Activated CD8-positive, alpha-beta memory T cell treated with anti-CD3 and anti-CD28 coated beads, Interleukin-2, amount 10 ng/mL, durations not matched to agents 7 days and 5 days (primary cell): ENCODE results near the gene MYO16. TPM values are rescaled to one million over a fixed set of nuclear protein-coding genes. Genes with fewer than 3 reads are reported as not detected.

Experiments used
- ATAC-seq: fragments of 150-1000 bp; cut with Tn5 transposase; one replicate; pipeline ENCODE4 v1.10.0; 2021; ENCODE audit warnings: moderate library complexity
- CTCF ChIA-PET: fragments of 350-600 bp; sonication (Branson Sonifier 250); formaldehyde crosslinking; loops from one replicate; lab custom pipeline; 2021; ENCODE audit warnings: antibody characterized with exemption; lab: Charles Lee
- DNase-seq: peaks from one replicate; pipeline ENCODE4 v3.0.0-alpha.2; 2020
- H3K27ac Mint-ChIP-seq: one replicate; pipeline ENCODE4 v1.8.0; 2021; ENCODE audit warnings: mild to moderate bottlenecking, mixed read lengths
- H3K27me3 Mint-ChIP-seq: one replicate; pipeline ENCODE4 v1.8.0; 2021; ENCODE audit warnings: mixed read lengths
- H3K36me3 Mint-ChIP-seq: one replicate; pipeline ENCODE4 v1.8.0; 2021; ENCODE audit warnings: mild to moderate bottlenecking, mixed read lengths
- H3K4me1 Mint-ChIP-seq: one replicate; pipeline ENCODE4 v1.8.0; 2021; ENCODE audit warnings: mixed read lengths
- H3K4me3 Mint-ChIP-seq: one replicate; pipeline ENCODE4 v1.8.0; 2021; ENCODE audit warnings: mild to moderate bottlenecking, moderate library complexity, mixed read lengths
- H3K9me3 Mint-ChIP-seq: one replicate; pipeline ENCODE4 v1.8.0; 2022; ENCODE audit warnings: low read depth, mixed read lengths
- total RNA-seq, 2 experiments: library from RNA; stranded (reverse); gene quantifications; one replicate each; pipeline ENCODE4 v1.2.3, GENCODE V29; 2021

MYO16 gene
- total RNA-seq, 2 experiments from 2014 or later = 0.05 TPM; not detected in 1

DNA sequence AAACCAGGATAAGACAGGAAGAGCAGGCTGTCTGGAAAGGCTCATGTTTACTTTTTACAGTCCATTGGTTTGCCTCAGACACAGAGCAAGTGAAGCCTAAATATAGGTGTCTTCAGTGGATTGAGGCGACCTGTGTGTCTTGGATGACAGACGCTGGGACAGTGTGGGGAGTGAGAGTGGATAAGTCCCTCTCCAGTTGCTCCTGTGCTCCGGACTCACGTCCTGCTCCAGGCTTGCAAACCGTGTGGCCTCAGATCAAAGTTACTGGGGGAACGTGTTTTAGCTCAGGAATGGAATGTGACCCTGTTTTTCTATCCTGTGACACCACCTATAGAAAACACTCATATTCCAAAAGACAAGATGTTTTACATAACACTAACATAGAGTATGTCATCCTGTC lies 465.7 kb downstream of the MYO16 start:
- CTCF ChIA-PET = no interaction called here
- DNase-seq (no peak), ATAC-seq (no peak)
- H3K36me3 Mint-ChIP-seq = no peaks in the 10 kb centered on the region
- no peak overlapping the region for H3K4me3 Mint-ChIP-seq
- H3K4me1 Mint-ChIP-seq = no peaks in the 10 kb centered on the region
- no peaks in the 10 kb centered on the region for H3K9me3 Mint-ChIP-seq
- H3K27me3 Mint-ChIP-seq = no peaks in the 10 kb centered on the region
- no peak overlapping the region for H3K27ac Mint-ChIP-seq

DNA sequence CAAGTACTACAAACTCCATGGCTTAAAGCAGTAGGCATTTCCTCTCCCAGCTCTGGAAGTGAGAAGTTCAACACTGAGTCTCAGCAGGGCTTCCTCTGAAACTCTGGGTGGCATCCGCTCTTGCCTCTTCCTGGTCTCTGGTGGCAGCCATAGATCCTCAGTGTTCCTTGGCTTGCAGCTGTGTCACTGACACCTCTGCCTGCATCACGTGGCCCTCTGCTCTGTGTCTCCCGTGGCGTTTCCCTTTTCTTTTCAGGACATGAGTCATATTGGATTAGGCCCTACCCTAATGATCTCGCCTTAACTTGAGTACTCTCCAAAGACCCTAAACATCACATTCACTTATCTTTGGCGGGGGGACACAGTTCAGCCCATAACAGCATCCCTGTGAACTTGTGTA lies 466.7 kb downstream of the MYO16 start:
- DNase-seq (no peak), ATAC-seq (no peak)
- no peak overlapping the region for H3K4me3 Mint-ChIP-seq
- H3K27me3 Mint-ChIP-seq = no peaks in the 10 kb centered on the region
- H3K9me3 Mint-ChIP-seq = no peaks in the 10 kb centered on the region
- no peak overlapping the region for H3K27ac Mint-ChIP-seq
- CTCF ChIA-PET = no interaction called here
- no peaks in the 10 kb centered on the region for H3K4me1 Mint-ChIP-seq
- no peaks in the 10 kb centered on the region for H3K36me3 Mint-ChIP-seq

DNA sequence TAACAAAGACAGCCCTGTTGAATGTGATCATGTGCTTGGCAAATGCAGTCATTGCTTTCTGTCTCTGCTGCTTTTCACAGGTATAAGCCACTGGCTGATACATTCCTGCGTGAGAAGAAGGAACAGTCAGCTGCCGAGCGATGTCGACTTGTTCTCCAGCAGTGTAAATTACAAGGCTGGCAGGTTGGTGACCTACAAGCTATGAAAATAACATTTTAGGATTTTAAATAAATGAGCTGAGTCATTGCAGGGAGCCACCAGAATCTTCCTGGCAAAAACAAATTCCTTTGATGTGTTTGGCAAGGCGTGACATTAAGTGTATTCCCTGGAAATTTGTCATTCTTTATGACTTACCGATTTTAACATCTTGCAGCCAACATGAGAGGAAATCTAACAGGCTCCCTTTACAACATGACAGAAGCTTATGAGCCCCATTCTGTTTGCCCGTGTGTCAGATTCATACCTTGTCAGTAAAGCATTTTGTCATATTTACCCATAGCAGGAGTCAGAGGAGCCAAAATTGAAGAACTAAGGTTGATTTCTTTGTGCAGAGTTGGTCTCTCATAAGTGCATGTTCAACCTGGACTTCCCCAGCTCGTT lies 471.4 kb downstream of the MYO16 start:
- Mint-ChIP-seq H3K36me3 (no peaks in the 10 kb centered on the region), H3K9me3 (no peaks in the 10 kb centered on the region), H3K4me1 (no peaks in the 10 kb centered on the region), H3K4me3 (no peak overlapping the region), H3K27me3 (no peaks in the 10 kb centered on the region), H3K27ac (no peak overlapping the region)
- DNase-seq (no peak), ATAC-seq (no peak)
- CTCF ChIA-PET = no interaction called here

DNA sequence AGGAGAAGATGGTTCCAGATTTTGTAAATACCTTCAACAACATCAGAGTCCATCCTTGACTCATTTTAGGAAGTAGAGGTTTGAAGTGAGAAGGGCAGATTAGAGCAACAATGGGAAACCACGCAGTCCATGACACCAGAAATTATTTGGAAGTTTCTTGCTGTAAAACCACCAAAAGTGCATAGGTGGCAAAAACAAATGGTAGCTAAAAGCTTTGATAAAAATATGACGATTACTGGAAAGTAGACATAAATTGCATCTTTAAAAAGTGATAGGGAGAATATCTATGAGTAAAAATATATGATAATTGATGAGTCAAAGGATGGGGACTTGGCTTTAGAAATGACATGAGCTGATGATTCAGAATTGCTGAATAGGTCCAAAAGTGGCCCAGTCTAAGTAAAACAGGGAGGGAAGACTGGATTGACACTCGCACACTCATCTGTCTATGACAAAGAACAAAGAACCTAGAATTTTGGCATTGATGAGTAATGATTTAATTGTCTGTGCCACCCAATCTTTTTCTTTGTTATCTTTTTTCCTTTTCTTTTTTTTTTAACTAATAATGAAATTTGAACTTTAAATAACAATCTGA lies 472.2 kb downstream of the MYO16 start:
- Mint-ChIP-seq H3K9me3 (no peaks in the 10 kb centered on the region), H3K36me3 (no peaks in the 10 kb centered on the region), H3K4me3 (no peak overlapping the region), H3K27me3 (no peaks in the 10 kb centered on the region), H3K27ac (no peak overlapping the region), H3K4me1 (no peaks in the 10 kb centered on the region)
- no peak for ATAC-seq
- DNase-seq = no peak
- CTCF ChIA-PET = no interaction called here

DNA sequence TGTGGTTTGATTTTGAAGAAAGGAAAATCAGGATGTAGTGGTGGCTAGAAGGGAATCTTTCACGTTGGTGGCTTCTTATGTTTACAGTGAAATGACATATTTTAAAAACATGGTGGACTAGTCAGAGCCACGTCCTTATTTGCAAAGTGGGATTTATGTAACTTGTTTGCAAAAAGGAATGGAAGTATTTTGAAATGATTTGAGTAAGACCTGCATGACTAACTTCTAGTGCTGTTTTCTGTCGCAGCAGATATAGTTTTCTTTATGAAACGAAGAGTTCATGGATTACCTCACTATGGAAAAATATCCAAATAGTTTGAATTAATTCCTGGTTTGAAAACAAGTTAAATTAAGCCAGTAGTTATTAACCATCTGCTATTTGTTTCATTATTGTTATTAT lies 476.5 kb downstream of the MYO16 start:
- DNase-seq = no peak
- H3K27me3 Mint-ChIP-seq = no peaks in the 10 kb centered on the region
- H3K27ac Mint-ChIP-seq = no peak overlapping the region
- CTCF ChIA-PET = no interaction called here
- ATAC-seq = no peak
- H3K9me3 Mint-ChIP-seq = no peaks in the 10 kb centered on the region
- no peaks in the 10 kb centered on the region for H3K36me3 Mint-ChIP-seq
- no peaks in the 10 kb centered on the region for H3K4me1 Mint-ChIP-seq
- no peak overlapping the region for H3K4me3 Mint-ChIP-seq

DNA sequence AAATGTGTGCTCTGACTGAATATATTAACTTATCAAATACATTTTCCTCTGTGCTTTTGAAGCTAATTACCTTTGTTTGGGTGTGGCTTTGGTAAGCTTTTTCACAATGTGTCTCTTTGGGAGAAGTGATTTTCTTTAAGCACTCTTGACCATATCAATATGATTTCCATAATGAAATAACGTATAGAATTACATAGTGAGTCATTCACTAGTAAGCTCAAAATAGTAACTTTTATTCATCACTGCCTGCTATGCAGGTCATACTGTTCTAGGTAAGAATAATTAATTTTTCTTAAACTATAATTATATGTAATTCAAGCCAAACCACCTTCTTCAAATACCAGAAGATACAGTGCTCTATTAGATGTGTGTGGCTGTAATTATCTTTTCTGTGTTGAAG lies 480.7 kb downstream of the MYO16 start:
- no peak overlapping the region for H3K27ac Mint-ChIP-seq

DNA sequence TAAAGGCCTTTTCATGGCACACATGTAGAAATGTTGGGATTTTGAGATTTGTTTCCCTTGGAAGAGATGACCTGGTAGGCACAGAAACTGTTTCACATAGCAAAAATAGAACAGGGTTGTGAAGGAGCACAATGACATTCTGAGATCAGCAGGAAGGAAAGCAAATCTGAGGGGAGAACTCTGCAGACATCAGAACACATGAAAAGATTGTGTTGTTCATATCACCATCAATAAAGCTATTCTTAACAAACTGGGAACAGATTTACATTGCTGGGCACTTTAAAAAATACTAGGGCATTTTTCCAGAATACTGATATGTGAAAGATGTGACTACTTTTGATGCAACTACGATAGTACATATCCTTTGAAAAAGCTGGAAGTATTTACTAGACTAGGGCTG lies 481.7 kb downstream of the MYO16 start:
- ATAC-seq = no peak
- Mint-ChIP-seq H3K4me3 (no peak overlapping the region), H3K27me3 (no peaks in the 10 kb centered on the region), H3K9me3 (no peaks in the 10 kb centered on the region), H3K4me1 (peaks cover 6% of the 10 kb centered on the region), H3K36me3 (no peaks in the 10 kb centered on the region), H3K27ac (no peak overlapping the region)
- DNase-seq = no peak
- CTCF ChIA-PET = no interaction called here

More for the DNA sequence above, 480.7 kb downstream of the MYO16 start:
- ATAC-seq = no peak
- Mint-ChIP-seq H3K36me3 (no peaks in the 10 kb centered on the region), H3K4me1 (peaks cover 6% of the 10 kb centered on the region), H3K9me3 (no peaks in the 10 kb centered on the region), H3K27me3 (no peaks in the 10 kb centered on the region), H3K4me3 (no peak overlapping the region)
- DNase-seq = no peak
- CTCF ChIA-PET = no interaction called here

DNA sequence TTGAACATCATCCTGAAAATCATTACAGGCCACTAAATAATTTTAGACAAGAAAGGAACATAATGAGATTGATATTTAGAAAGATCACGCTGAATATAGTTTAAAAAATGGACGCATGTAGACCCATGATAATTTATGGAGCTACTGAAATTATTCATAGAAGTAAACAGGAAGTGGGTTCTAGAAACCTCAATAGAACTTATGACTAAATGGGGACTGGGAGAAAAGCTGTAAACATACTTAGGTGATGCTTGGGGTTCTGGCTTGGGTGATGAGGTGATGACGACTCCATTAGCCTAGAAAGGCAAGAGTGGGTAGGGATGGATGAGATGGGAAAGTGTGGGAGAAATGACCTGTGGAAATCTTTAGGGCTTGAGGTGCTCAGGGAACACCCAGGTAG lies 484.0 kb downstream of the MYO16 start:
- H3K36me3 Mint-ChIP-seq = no peaks in the 10 kb centered on the region
- H3K9me3 Mint-ChIP-seq = no peaks in the 10 kb centered on the region
- CTCF ChIA-PET = no interaction called here
- H3K4me3 Mint-ChIP-seq = no peak overlapping the region
- H3K27ac Mint-ChIP-seq = no peak overlapping the region
- ATAC-seq (peak; percentile 51), DNase-seq (no peak)
- H3K27me3 Mint-ChIP-seq = no peaks in the 10 kb centered on the region
- peaks cover 6% of the 10 kb centered on the region for H3K4me1 Mint-ChIP-seq

DNA sequence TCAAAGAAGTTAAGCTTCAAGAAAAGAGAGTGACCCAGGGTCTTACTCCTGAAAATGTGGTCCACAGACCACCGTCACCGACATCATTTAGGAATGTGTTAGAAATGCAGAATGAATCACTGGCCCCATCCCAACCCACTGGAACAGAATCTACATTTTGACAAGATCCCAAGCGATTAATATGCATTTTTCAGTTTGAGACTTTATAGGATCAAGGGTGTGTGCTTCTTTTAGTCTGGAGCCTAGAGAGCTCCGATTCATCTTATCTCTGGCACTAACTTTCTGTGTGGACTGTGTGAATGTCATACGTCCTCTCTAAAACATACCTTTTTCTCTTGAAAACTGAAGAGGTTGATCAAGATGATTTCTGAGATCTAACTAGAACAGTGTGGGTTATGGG lies 484.8 kb downstream of the MYO16 start:
- H3K36me3 Mint-ChIP-seq = no peaks in the 10 kb centered on the region
- peaks cover 6% of the 10 kb centered on the region for H3K4me1 Mint-ChIP-seq
- H3K27me3 Mint-ChIP-seq = no peaks in the 10 kb centered on the region
- ATAC-seq (no peak), DNase-seq (no peak)
- H3K9me3 Mint-ChIP-seq = no peaks in the 10 kb centered on the region
- no peak overlapping the region for H3K4me3 Mint-ChIP-seq
- CTCF ChIA-PET = no interaction called here
- H3K27ac Mint-ChIP-seq = no peak overlapping the region

DNA sequence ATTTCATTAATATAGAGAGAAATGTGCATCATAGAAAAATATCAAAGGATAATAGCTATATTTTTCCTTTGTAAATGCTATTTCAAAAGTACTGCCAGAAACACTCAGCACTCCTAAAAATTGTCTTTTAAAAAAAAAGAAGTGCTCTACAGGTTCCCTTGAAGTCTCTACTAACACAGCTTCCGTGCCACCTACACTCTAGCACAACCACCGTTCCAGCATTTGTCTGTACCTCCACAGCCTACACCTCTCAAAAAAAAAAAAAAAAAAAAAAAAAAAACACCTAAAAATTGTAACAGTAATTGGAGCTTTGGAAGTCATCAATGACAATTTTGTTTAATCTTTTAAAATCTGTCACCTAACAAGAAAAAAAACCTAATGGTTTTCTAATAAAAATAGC lies 485.6 kb downstream of the MYO16 start:
- Mint-ChIP-seq H3K27ac (no peak overlapping the region), H3K9me3 (no peaks in the 10 kb centered on the region)

DNA sequence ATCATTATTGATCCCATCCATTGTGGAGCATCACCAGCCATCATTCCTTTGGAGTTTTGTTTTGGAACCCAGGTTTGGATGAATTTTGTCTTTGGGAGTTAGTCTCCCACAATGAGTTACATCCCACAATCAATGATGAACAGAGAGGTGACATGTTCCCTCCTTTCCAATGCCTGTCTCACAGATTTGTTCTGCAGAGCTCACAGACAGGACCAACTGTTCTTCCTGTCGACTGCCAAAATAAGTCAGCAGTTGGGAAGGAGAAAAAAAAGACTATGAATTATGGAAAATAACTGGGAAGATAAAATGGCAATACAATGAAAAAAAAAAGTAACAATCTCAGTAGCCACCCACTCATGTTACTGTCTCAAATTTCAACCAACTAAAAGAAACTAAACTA lies 489.1 kb downstream of the MYO16 start:
- peaks cover 2% of the 10 kb centered on the region for H3K4me1 Mint-ChIP-seq
- H3K9me3 Mint-ChIP-seq = no peaks in the 10 kb centered on the region
- CTCF ChIA-PET = no interaction called here
- no peak overlapping the region for H3K4me3 Mint-ChIP-seq
- H3K36me3 Mint-ChIP-seq = no peaks in the 10 kb centered on the region
- ATAC-seq (no peak), DNase-seq (no peak)
- no peaks in the 10 kb centered on the region for H3K27me3 Mint-ChIP-seq
- H3K27ac Mint-ChIP-seq = no peak overlapping the region

More for the DNA sequence above, 485.6 kb downstream of the MYO16 start:
- ATAC-seq (no peak), DNase-seq (no peak)
- Mint-ChIP-seq H3K36me3 (no peaks in the 10 kb centered on the region), H3K4me1 (peaks cover 6% of the 10 kb centered on the region), H3K4me3 (no peak overlapping the region), H3K27me3 (no peaks in the 10 kb centered on the region)
- CTCF ChIA-PET = no interaction called here

DNA sequence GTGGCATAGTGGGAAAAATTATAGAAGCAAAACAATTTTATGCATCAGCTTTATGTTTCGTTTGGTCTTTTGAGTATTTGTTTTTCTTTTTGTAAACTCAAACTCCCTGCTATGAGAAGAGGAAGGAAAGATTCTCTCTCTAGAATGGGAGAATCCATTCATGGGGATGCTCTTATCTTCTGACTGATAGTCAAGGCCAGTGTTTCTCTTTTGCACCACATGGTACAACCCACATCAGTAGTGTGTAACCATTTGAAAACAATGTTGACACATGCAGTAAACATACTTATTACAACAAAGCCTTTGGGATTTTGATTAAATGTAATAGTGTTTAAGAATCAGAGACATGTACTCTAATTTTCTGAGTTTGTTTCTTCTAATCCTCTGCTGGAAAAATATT lies 490.5 kb downstream of the MYO16 start:
- CTCF ChIA-PET = no interaction called here
- no peaks in the 10 kb centered on the region for H3K9me3 Mint-ChIP-seq
- H3K4me1 Mint-ChIP-seq = no peaks in the 10 kb centered on the region
- H3K4me3 Mint-ChIP-seq = no peak overlapping the region
- no peak for DNase-seq
- H3K27ac Mint-ChIP-seq = no peak overlapping the region
- H3K27me3 Mint-ChIP-seq = no peaks in the 10 kb centered on the region
- no peak for ATAC-seq
- H3K36me3 Mint-ChIP-seq = no peaks in the 10 kb centered on the region

DNA sequence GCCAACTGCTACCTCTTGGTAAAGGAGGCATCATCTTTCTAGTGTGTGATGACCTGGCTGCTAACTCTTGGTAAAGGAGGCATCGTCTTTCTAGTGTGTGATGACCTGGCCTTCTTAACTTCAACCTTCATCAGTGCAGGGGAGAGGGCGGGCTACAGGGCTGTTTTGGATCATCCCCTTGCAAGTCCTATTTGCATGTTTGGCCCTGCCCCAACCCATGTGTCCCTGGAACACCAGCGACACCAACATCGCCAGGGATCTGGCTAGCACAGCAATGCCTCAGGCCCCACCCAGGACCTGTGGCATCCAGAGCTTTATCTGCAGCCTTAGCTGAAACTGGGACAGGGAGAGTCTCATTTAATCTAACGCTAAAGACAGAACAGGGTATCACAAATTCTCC lies 492.4 kb downstream of the MYO16 start:
- no peak for ATAC-seq
- no peak overlapping the region for H3K27ac Mint-ChIP-seq
- CTCF ChIA-PET = no interaction called here
- DNase-seq = no peak
- no peaks in the 10 kb centered on the region for H3K27me3 Mint-ChIP-seq
- H3K36me3 Mint-ChIP-seq = no peaks in the 10 kb centered on the region
- no peaks in the 10 kb centered on the region for H3K9me3 Mint-ChIP-seq
- H3K4me3 Mint-ChIP-seq = no peak overlapping the region
- no peaks in the 10 kb centered on the region for H3K4me1 Mint-ChIP-seq

DNA sequence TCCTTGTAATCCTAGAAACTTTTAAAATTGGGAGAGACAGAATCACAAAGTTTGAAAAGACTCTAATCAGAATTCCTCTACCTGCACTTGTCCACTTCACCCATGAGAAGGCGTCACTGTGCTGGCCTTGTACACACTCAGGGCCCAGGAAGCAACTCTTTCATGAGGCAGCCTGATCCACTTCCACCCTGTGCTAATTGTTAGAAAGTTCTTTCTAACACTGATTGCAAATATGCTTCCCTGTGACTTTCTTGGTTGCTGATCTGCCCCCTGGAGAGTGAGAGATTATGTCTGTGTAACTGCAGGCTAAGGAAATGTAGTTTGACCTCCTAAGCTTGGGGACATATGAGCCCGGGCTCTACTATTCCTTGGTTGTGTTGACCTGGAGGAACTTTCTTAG lies 494.6 kb downstream of the MYO16 start:
- CTCF ChIA-PET = no interaction called here
- ATAC-seq (no peak), DNase-seq (no peak)
- Mint-ChIP-seq H3K9me3 (no peaks in the 10 kb centered on the region), H3K36me3 (no peaks in the 10 kb centered on the region), H3K4me1 (no peaks in the 10 kb centered on the region), H3K27ac (no peak overlapping the region), H3K27me3 (no peaks in the 10 kb centered on the region), H3K4me3 (no peak overlapping the region)

DNA sequence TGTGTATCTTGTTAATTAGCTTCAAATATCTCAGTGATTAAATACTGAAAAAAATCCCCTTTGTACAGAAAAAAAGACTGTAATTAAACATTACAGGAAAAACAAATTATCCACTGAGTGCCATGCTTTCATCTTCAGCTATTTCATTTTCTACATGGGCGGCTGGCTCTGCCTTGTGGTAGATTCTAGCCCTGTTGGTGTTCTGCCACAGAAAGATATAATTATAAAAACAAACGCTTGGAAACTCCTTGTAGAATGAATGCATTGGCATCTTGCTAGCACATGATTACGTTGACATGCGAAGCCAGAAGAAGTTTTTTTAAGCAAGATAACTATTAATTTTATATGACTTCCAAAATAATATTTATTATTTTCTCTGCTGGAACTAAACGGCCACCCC lies 496.8 kb downstream of the MYO16 start:
- ATAC-seq = no peak
- Mint-ChIP-seq H3K4me3 (no peak overlapping the region), H3K4me1 (no peaks in the 10 kb centered on the region), H3K9me3 (no peaks in the 10 kb centered on the region), H3K27ac (no peak overlapping the region), H3K27me3 (no peaks in the 10 kb centered on the region), H3K36me3 (no peaks in the 10 kb centered on the region)
- CTCF ChIA-PET = no interaction called here
- DNase-seq = no peak
